Lung (tissue), 12 donors: ENCODE measurements around the gene PARP3. TPM values are rescaled to one million over a fixed set of nuclear protein-coding genes. Genes with fewer than 3 reads are reported as not detected.

ENCODE experiments used
- ATAC-seq: fragments of 200-7000 bp; cut with Tn5 transposase; one replicate; pipeline ENCODE4 v1.9.1; 2020; ENCODE audit warnings: moderate number of reproducible peaks; ENCODE audit not compliant: insufficient read depth, low FRiP score
- DNase-seq, 3 donors: peaks; one replicate each; pipeline ENCODE4 v3.0.0-alpha.2; 2013 to 2017
- H3K27ac ChIP-seq, 2 donors: one replicate each; pipeline ENCODE4 v1.5.1; 2013; ENCODE audit warnings: mild to moderate bottlenecking in 2 of 2, moderate library complexity in 2 of 2, control low read depth in 1 of 2, inconsistent platforms in 1 of 2, low read depth in 1 of 2, low read length in 1 of 2
- H3K27me3 ChIP-seq, 3 donors: one replicate each; pipeline ENCODE4 v1.5.1; 2013; ENCODE audit warnings: low read length in 2 of 3; ENCODE audit not compliant: control insufficient read depth in 3 of 3, insufficient read depth in 3 of 3
- H3K36me3 ChIP-seq, 4 donors: one replicate each; pipeline ENCODE4 v1.5.1; 2013; ENCODE audit warnings: low read length in 4 of 4, mild to moderate bottlenecking in 1 of 4, moderate library complexity in 1 of 4; ENCODE audit not compliant: control insufficient read depth in 4 of 4, insufficient read depth in 4 of 4
- H3K4me1 ChIP-seq, 5 donors: one replicate each; pipeline ENCODE4 v1.5.1; 2013; ENCODE audit warnings: low read length in 5 of 5, mild to moderate bottlenecking in 2 of 5, moderate library complexity in 1 of 5; ENCODE audit not compliant: control insufficient read depth in 5 of 5, insufficient read depth in 5 of 5
- H3K4me3 ChIP-seq: one replicate; pipeline ENCODE4 v1.5.1; 2013; ENCODE audit warnings: mild to moderate bottlenecking, control low read depth, moderate library complexity
- H3K9ac ChIP-seq, 2 donors: one replicate each; pipeline ENCODE4 v1.5.1; 2013; ENCODE audit warnings: low read length in 2 of 2, control low read depth in 1 of 2; ENCODE audit not compliant: insufficient read depth in 1 of 2
- H3K9me3 ChIP-seq, 4 donors: one replicate each; pipeline ENCODE4 v1.5.1; 2013; ENCODE audit warnings: low read length in 3 of 4, mild to moderate bottlenecking in 1 of 4, moderate library complexity in 1 of 4; ENCODE audit not compliant: control insufficient read depth in 4 of 4, insufficient read depth in 3 of 4
- CTCF ChIP-seq: IDR thresholded peaks from 2 replicates; pipeline ENCODE4 v1.5.1; 2012; ENCODE audit warnings: mild to moderate bottlenecking; ENCODE audit errors: control extremely low read depth, extremely low read depth
- WGBS, 2 donors: extraction: QIAGEN DNeasy Blood & Tissue Kit; methylation state at CpG; one replicate each; pipeline ENCODE4 v1.1.7; 2013; 5-methylcytosine and 5-hydroxymethylcytosine counted together
- polyA plus RNA-seq, 2 donors: library from polyadenylated mRNA; stranded (reverse); fragments of 200-250 nt; gene quantifications; one replicate each; pipeline ENCODE4 v1.2.1, GENCODE V29; 2013
- total RNA-seq, 2 donors: library from RNA; depleted of rRNA in 1 of 2; stranded (reverse); fragments of >200 nt in 1 of 2; gene quantifications; one replicate each; pipeline ENCODE4 v1.2.1, GENCODE V29; 2014 to 2021
- donor health status: control.
- donor health status: control.
- donor health status: Bipolar disorder and iron deficiency.
- donor health status: healthy.
- donor health status: DM: yes; HTN: yes; CAD: no.

Gene PARP3
- total and polyA plus RNA-seq, 4 donors: 15.3 to 36.7 (median 21.0) TPM

GRCh38 chr3:51957520-51958205, 15.5 kb downstream of the PARP3 start:
- Histone ChIP-seq H3K27ac (no peak overlapping the region), H3K4me1 (peaks cover 0 to 11% (median 4%) of the 10 kb centered on the region in 5 donors), H3K36me3 (peaks cover 0 to 13% (median 3%) of the 10 kb centered on the region in 4 donors), H3K4me3 (no peak overlapping the region), H3K9ac (no peak overlapping the region), H3K9me3 (no peaks in the 10 kb centered on the region), H3K27me3 (peaks cover 0 to 6% (median 0%) of the 10 kb centered on the region in 3 donors)
- WGBS, 2 donors: 96 to 97% methylated on average over 15 of the region's 15 CpGs
- DNase-seq: no peak
- TF ChIP-seq CTCF: no peak
- no peak for ATAC-seq

- ATAC-seq (no peak), DNase-seq (no peak)
- Histone ChIP-seq H3K27ac (no peak overlapping the region), H3K36me3 (peaks cover 0 to 13% (median 3%) of the 10 kb centered on the region in 4 donors), H3K27me3 (peaks cover 0 to 6% (median 0%) of the 10 kb centered on the region in 3 donors), H3K4me1 (peaks cover 0 to 18% (median 4%) of the 10 kb centered on the region in 5 donors), H3K4me3 (no peak overlapping the region), H3K9ac (no peak overlapping the region), H3K9me3 (no peaks in the 10 kb centered on the region)
- WGBS, 2 donors: 93 to 98% methylated on average over 20 of the region's 20 CpGs
- TF ChIP-seq CTCF: no peak
Measured at GRCh38 chr3:51958603-51959521, 16.7 kb downstream of the PARP3 start.

GRCh38 chr3:51959651-51960050, 17.5 kb downstream of the PARP3 start:
- no peak for ATAC-seq
- WGBS, 2 donors: 96 to 98% methylated on average over 7 of the region's 7 CpGs
- no peak for TF ChIP-seq CTCF

More at GRCh38 chr3:51959651-51960050, 17.5 kb downstream of the PARP3 start:
- Histone ChIP-seq H3K9me3 (no peaks in the 10 kb centered on the region), H3K9ac (no peak overlapping the region), H3K4me3 (no peak overlapping the region), H3K27ac (no peak overlapping the region), H3K4me1 (peaks cover 0 to 26% (median 4%) of the 10 kb centered on the region in 5 donors), H3K27me3 (peaks cover 0 to 5% (median 0%) of the 10 kb centered on the region in 3 donors), H3K36me3 (peaks cover 0 to 13% (median 3%) of the 10 kb centered on the region in 4 donors)
- no peak for DNase-seq
